HCEC 1CT (cell line): Measurements from ENCODE around the gene HOXC5.

ENCODE experiments used
- DNase-seq: peaks from one replicate; pipeline ENCODE4 v3.0.0-alpha.2; 2017

Gene HOXC5

GRCh38 chr12:54049108-54049507, 16.3 kb downstream of the HOXC5 start:
- DNase-seq: no peak

GRCh38 chr12:54050482-54050810, 17.6 kb downstream of the HOXC5 start:
- DNase-seq: no peak

GRCh38 chr12:54051026-54051842, 18.4 kb downstream of the HOXC5 start:
- DNase-seq: no peak

GRCh38 chr12:54051874-54052437, 19.1 kb downstream of the HOXC5 start:
- DNase-seq: no peak

- no peak for DNase-seq
These were observed 19.7 kb downstream of the HOXC5 start for GRCh38 chr12:54052438-54053002.

GRCh38 chr12:54053003-54053750, 20.3 kb downstream of the HOXC5 start:
- DNase-seq: no peak

GRCh38 chr12:54053751-54054741, 21.2 kb downstream of the HOXC5 start, which contains the start of gene HOXC4:
Gene HOXC4, plus strand, starts transcription at chr12:54053835. Its CDS starts 88 bp downstream, at chr12:54053923.
- no peak for DNase-seq

GRCh38 chr12:54054742-54055194, 21.9 kb downstream of the HOXC5 start:
- DNase-seq: no peak

GRCh38 chr12:54055552-54055951, 22.7 kb downstream of the HOXC5 start:
- DNase-seq: no peak

GRCh38 chr12:54056110-54056509, 23.3 kb downstream of the HOXC5 start:
- no peak for DNase-seq

- DNase-seq: no peak
These were observed 25.4 kb downstream of the HOXC5 start for GRCh38 chr12:54058128-54058768.

- no peak for DNase-seq
These were observed 26.8 kb downstream of the HOXC5 start for GRCh38 chr12:54059668-54060067.

GRCh38 chr12:54060174-54060974, 27.5 kb downstream of the HOXC5 start:
- DNase-seq: no peak

GRCh38 chr12:54060975-54061778, 28.3 kb downstream of the HOXC5 start:
- DNase-seq: no peak

GRCh38 chr12:54065677-54066076, 32.8 kb downstream of the HOXC5 start:
- no peak for DNase-seq

- no peak for DNase-seq
These were observed 33.6 kb downstream of the HOXC5 start for GRCh38 chr12:54066408-54066807.

- no peak for DNase-seq
These were observed 35.7 kb downstream of the HOXC5 start for GRCh38 chr12:54068418-54069070.

- no peak for DNase-seq
These were observed 39.1 kb downstream of the HOXC5 start for GRCh38 chr12:54071942-54072341.

- DNase-seq: no peak
These were observed 41.5 kb downstream of the HOXC5 start for GRCh38 chr12:54074308-54074707.
